K562 (cell line): ENCODE measurements around the gene FATE1.
A peak's percentile ranks its signal among the peaks of the same experiment; 100 is the strongest.

Experiments used
- CEBPZ ChIP-seq: fragments of 150-350 bp; IDR thresholded peaks from 2 replicates; pipeline ENCODE4 v1.6.1; 2014; ENCODE audit warnings: low read depth, mild to moderate bottlenecking, low read length, borderline replicate concordance
- CHD2 ChIP-seq: IDR thresholded peaks from 2 replicates; pipeline ENCODE4 v1.6.1; 2011; ENCODE audit warnings: low read depth, low read length
- CTCF ChIP-seq, 3 experiments: IDR thresholded peaks in 2 of 3; conservative IDR thresholded peaks in 1 of 3; 2 replicates each; pipeline ENCODE4 v1.5.1; 2011 to 2012; ENCODE audit warnings: low read length in 3 of 3, mild to moderate bottlenecking in 3 of 3, control low read depth in 2 of 3, improper control_type of control experiment in 1 of 3, inconsistent platforms in 1 of 3, low read depth in 1 of 3, mixed read lengths in 1 of 3, moderate library complexity in 1 of 3; ENCODE audit not compliant: insufficient read depth in 2 of 3
- PHF21A ChIP-seq: fragments of 450-650 bp; IDR thresholded peaks from 2 replicates; pipeline ENCODE4 v1.6.1; 2017; ENCODE audit warnings: low read depth, borderline replicate concordance
- POLR2AphosphoS5 ChIP-seq: IDR thresholded peaks from 2 replicates; pipeline ENCODE4 v1.6.1; 2011; ENCODE audit warnings: mild to moderate bottlenecking, low read depth, low read length, moderate library complexity; ENCODE audit not compliant: control insufficient read depth, insufficient read depth
- ZBTB49 ChIP-seq: sonication (generic); formaldehyde crosslinking; IDR thresholded peaks from 2 replicates; pipeline ENCODE4 v1.8.0; 2022; ENCODE audit warnings: missing genetic modification reagents, mild to moderate bottlenecking, borderline replicate concordance

- no peak for TF ChIP-seq CHD2
- TF ChIP-seq POLR2AphosphoS5: no peak
- no peak for TF ChIP-seq ZBTB49 (CRISPR knock-in tag)
- TF ChIP-seq CEBPZ: no peak
- TF ChIP-seq CTCF (IDR thresholded peaks at IDR 0.05 in 2 of 3, conservative IDR thresholded peaks at IDR 0.05 in 1 of 3; ENCODE audit: insufficient read depth in 2 of 3, low read depth in 1 of 3, low read length in 3 of 3): peak; percentile 86 to 88 (median 86)
- no peak for TF ChIP-seq PHF21A
These were observed 37.6 kb downstream of the FATE1 start for GRCh38 chrX:151753313-151754046.
